ENCODE measurements around the gene IL24. TPM values are rescaled to one million over a fixed set of nuclear protein-coding genes. Genes with fewer than 3 reads are reported as not detected.
A peak's percentile ranks its signal among the peaks of the same experiment; 100 is the strongest.

The IL24 gene
- total and polyA plus RNA-seq, 10 of the 15 experiments (the other 5 are each of a cell fraction or from before 2014, with no cell fraction given): 0.05 to 19.8 (median 0.35) TPM; not detected in 1

DNA sequence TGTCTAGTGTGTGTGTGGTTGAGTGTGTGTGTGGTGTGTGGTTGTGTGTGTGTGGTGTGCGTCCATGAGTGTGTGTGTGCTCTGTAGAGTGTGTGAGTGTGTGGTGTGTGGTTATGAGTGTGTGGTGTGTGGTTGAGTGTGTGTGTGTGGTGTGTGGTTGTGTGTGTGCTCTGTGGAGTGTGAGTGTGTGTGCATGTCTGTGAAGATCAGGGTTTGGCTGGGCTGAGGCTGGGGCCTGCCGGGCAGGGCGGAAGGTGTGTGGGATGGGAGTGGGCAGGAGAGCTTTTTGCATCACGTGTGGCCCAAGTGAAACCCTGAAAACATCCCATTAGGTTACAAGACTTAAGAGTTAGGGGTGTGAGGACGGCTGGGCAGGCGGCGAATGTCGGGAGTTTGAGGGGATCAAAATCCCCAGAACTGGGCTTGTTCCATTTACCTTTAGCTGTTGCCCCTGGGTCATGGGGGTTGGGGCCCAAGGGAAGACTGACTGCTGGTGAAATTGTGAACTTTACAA is 27.4 kb downstream of the IL24 start (continued):
- TF ChIP-seq FOS (IDR thresholded peaks at IDR 0.05; ENCODE audit: borderline replicate concordance, extremely low read depth, insufficient read length): no peak
- peak; percentile 94 to 96 for TF ChIP-seq BHLHE40 (IDR thresholded peaks at IDR 0.05; ENCODE audit: borderline replicate concordance in 1 of 2, low read depth in 2 of 2, low read length in 1 of 2)
- TF ChIP-seq YBX1 (IDR thresholded peaks at IDR 0.05): no peak
- TF ChIP-seq GABPA (IDR thresholded peaks at IDR 0.05; ENCODE audit: low read depth): no peak
- TF ChIP-seq EP300 (IDR thresholded peaks at IDR 0.05; ENCODE audit: borderline replicate concordance in 1 of 2, control insufficient read depth in 1 of 2, low read depth in 2 of 2, low read length in 2 of 2): peak; percentile 25 to 47; a peak in 3 of 4 replicates
- no peak; the same call in 1 of the 2 replicates for TF ChIP-seq NR2F1 (conservative IDR thresholded peaks at IDR 0.05)
- TF ChIP-seq ZNF274 (IDR thresholded peaks at IDR 0.05; ENCODE audit: insufficient read depth, insufficient read length): no peak
- peak; percentile 41 for TF ChIP-seq ZNF687 (IDR thresholded peaks at IDR 0.05)
- TF ChIP-seq, protein P1, sequence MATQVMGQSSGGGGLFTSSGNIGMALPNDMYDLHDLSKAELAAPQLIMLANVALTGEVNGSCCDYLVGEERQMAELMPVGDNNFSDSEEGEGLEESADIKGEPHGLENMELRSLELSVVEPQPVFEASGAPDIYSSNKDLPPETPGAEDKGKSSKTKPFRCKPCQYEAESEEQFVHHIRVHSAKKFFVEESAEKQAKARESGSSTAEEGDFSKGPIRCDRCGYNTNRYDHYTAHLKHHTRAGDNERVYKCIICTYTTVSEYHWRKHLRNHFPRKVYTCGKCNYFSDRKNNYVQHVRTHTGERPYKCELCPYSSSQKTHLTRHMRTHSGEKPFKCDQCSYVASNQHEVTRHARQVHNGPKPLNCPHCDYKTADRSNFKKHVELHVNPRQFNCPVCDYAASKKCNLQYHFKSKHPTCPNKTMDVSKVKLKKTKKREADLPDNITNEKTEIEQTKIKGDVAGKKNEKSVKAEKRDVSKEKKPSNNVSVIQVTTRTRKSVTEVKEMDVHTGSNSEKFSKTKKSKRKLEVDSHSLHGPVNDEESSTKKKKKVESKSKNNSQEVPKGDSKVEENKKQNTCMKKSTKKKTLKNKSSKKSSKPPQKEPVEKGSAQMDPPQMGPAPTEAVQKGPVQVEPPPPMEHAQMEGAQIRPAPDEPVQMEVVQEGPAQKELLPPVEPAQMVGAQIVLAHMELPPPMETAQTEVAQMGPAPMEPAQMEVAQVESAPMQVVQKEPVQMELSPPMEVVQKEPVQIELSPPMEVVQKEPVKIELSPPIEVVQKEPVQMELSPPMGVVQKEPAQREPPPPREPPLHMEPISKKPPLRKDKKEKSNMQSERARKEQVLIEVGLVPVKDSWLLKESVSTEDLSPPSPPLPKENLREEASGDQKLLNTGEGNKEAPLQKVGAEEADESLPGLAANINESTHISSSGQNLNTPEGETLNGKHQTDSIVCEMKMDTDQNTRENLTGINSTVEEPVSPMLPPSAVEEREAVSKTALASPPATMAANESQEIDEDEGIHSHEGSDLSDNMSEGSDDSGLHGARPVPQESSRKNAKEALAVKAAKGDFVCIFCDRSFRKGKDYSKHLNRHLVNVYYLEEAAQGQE (IDR thresholded peaks at IDR 0.05; ENCODE audit: low read depth, low read length): no peak
- TF ChIP-seq SMAD5 (IDR thresholded peaks at IDR 0.05; ENCODE audit: low read depth): peak; percentile 49; the same call in 1 of the 2 replicates
- TF ChIP-seq, protein P2, sequence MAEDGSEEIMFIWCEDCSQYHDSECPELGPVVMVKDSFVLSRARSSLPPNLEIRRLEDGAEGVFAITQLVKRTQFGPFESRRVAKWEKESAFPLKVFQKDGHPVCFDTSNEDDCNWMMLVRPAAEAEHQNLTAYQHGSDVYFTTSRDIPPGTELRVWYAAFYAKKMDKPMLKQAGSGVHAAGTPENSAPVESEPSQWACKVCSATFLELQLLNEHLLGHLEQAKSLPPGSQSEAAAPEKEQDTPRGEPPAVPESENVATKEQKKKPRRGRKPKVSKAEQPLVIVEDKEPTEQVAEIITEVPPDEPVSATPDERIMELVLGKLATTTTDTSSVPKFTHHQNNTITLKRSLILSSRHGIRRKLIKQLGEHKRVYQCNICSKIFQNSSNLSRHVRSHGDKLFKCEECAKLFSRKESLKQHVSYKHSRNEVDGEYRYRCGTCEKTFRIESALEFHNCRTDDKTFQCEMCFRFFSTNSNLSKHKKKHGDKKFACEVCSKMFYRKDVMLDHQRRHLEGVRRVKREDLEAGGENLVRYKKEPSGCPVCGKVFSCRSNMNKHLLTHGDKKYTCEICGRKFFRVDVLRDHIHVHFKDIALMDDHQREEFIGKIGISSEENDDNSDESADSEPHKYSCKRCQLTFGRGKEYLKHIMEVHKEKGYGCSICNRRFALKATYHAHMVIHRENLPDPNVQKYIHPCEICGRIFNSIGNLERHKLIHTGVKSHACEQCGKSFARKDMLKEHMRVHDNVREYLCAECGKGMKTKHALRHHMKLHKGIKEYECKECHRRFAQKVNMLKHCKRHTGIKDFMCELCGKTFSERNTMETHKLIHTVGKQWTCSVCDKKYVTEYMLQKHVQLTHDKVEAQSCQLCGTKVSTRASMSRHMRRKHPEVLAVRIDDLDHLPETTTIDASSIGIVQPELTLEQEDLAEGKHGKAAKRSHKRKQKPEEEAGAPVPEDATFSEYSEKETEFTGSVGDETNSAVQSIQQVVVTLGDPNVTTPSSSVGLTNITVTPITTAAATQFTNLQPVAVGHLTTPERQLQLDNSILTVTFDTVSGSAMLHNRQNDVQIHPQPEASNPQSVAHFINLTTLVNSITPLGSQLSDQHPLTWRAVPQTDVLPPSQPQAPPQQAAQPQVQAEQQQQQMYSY (CRISPR knock-in tag; IDR thresholded peaks at IDR 0.05): no peak
- TF ChIP-seq NFIC (IDR thresholded peaks at IDR 0.05; ENCODE audit: low read depth, low read length): no peak
- peak; percentile 62 for TF ChIP-seq BCL3 (IDR thresholded peaks at IDR 0.05; ENCODE audit: borderline replicate concordance, insufficient read depth, low read depth, low read length, poor library complexity, severe bottlenecking)
